NOMO-1 treated with dmso at 0.1 percent for 144 hours (cell line): ENCODE measurements around the gene KIAA0753.

Source experiments
- DNase-seq: peaks from one replicate; lab custom pipeline; 2025; ENCODE audit not compliant: unreplicated experiment; lab: John Stamatoyannopoulos, UW

The KIAA0753 gene

DNA sequence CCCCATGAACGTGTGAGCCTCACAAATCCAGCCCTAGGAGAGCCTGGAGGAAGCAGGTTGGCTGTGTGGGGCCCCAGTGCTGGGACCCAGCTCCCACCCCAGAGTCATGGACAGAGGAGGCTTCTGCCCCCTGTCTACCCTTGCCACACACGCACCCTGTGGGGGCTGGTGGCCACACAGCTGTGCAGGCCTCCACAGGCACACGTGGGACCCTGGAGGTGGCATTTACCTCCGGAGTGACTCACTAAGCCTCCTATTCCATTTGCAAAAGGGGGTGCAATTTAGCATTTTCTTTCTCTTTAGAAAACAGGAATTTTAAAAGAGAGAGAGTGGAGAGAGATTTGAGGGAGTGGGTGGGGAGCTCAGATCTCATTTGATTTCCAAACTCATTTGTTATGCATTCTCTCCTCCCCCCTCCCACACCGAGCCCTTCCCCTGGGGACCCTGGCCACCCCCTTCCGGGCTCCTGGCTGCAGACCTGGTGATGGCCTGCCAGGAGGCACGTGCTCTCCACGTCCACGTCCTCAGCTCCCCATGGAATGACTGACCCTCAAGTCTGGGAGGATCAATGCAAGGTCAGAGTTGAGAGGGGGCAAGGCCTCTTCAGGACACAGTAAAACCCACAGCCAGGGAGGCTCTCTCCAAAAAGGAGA, 91.0 kb downstream of the KIAA0753 start:
- DNase-seq = no peak

DNA sequence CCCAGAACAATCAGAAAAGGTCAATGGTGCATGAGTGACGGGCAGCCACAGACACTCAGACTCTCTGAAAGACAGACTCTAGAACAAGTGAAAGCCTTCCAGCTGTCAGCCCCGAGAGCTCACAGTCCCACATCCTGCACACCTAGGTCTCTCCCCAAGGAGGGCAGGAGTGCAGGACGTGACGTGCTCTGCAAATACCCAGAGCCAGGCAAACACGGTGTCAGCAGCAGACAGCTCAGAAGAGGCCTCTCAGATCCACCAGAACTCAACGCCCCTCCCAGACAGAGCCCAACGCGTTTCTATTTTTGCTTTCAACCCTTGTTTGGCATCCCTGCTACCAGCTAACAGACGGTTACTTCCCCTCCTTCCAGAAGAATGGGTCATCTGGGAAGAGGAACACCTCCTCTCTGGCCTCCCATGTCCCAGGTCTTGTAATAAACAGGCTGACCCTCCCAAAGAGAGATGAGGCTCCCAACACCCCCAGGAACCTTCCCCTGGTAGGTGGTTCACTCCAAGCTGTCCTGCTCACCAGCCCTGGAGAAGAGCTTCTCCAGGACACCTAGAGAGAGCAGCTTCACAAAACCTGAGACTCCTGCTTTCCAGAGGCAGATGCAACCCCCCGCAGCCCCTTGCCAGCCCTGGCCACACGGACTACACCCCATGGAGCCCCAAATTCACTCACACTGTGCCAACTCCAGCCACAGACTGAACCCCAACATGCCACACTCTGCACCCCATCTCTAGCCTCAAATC, 91.8 kb downstream of the KIAA0753 start:
- no peak for DNase-seq

DNA sequence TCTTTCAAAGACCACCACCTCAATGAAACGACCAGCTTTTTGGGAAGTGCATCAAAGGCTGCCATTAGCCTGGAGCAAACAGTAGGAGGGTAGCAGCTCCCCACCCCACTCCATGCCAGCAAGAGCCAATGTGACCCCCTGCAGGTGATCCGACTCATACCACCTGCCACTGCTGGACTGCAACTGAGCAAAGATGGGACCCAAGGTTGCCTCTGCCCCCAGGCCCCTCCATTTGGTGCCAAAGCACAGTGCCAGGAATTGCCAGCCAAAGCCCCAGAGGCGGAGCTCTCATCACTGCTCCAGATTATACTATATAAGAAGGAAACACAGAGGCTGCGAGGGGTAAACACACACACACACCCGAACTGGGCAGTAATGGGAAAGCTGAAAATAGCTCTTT, 92.5 kb downstream of the KIAA0753 start:
- DNase-seq = no peak

DNA sequence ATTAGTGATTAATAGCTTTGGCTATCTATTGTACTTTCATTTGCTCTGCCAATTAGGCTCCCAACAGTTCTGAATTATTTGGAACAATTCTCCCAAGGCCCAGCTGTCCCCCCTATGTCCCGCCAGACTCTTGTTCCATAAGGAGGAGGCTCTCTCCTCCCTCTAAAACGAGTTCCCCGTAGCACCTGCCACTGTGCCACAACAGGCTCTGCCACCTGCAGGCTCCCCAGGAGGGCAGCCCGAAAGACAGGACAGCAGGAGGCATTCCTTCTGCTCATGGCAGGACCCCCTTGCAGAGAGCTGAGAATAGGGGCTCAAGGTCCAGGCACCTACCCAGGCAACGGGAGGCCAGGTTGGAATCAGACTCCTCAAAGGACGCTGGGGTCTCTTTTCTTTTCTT, 93.2 kb downstream of the KIAA0753 start:
- no peak for DNase-seq

DNA sequence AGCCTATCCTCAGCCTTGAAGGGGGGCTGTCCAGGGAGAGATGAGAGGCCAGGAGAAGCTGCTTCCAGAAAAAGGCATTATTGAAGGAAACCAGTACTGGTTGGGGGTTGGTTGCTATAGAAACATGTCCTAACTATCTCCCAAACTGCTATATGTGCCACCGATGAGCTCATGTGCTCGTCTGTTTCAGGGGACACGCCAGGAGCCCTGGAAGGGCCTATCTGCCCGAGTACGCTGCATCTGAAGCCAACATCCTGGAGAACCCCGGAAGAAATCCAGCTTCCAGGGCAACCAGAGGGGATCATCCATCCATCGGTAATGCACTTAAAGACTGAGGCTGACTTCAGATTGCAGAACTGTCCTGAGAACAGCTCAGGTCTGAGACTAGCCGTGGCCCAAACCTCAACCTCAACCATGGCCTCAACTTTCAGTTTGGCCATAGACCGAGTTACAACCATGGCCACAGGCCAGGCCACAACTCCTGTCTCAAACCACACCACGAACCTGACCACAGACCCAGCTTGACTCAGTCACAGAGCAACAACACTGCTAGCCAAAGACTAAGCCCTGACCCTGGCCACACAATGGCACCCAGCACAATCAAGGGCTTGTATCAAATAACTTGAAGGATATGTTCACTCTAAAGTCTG, 94.3 kb downstream of the KIAA0753 start:
- no peak for DNase-seq

GRCh38 chr17:6545291-6545690, 95.2 kb downstream of the KIAA0753 start:
- no peak for DNase-seq

- no peak for DNase-seq
Measured at GRCh38 chr17:6544011-6544370, 96.5 kb downstream of the KIAA0753 start.

GRCh38 chr17:6543079-6544010, 97.2 kb downstream of the KIAA0753 start:
- DNase-seq = no peak

DNA sequence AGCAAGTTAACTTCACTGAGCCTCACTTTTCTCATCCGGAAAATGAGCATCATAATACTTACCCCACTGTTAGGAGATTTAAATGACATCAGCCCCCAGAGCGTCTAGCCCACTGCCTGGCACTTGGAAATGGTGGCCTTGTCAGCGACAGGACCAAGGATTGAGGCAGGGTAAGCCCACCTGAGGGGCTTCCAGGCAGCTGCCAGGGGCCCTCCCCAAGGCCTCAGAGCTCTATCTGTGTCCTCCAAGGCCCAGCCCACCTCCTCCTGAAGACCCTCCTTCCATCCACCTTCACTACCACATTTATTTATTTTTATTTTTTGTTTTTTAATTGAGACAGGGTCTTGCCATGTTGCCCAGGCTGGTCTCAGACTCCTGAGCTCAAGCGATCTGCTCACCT, 97.9 kb downstream of the KIAA0753 start:
- DNase-seq = no peak

DNA sequence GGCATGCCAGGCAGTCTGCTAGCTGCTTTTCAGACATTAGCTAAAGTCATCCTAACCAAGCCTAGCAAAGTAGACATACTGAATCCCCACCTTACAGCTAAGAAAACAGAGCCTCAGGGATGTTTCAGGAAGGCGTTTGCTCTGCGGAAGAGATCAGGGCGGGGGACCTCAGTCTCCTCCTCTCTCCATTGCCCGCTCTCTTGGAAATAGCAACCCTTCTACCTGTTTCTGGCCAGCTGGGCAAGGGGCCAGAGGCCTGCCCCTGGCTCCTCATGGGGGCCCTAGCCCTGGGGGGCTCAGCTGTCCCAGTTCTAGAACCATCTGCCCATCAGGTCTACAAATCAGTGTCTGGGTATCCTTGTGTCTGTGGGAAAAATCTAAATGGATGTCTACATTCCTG, 98.6 kb downstream of the KIAA0753 start:
- no peak for DNase-seq

DNA sequence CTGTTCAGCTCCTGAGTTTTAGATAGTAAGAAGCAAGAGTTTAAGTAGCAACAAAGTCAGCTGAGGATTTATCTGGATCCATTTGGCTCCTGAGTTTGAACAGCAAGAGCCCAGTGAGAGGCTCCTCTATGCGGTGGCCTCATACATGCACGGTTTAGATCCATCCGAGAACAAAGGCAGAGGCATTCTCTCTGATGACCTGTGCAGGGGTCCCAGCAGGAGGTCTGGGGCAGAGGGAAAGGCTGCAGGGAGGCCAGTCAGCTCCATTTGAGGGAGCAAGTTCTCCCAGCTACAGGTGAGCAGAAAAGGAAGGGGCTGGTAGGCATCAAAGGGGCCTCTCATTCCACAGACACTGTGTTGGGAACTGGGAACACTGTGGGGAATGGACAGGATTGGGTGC, 100.6 kb downstream of the KIAA0753 start:
- DNase-seq = no peak

GRCh38 chr17:6536566-6537065, 103.9 kb downstream of the KIAA0753 start:
- DNase-seq = no peak

GRCh38 chr17:6536053-6536452, 104.5 kb downstream of the KIAA0753 start:
- no peak for DNase-seq

DNA sequence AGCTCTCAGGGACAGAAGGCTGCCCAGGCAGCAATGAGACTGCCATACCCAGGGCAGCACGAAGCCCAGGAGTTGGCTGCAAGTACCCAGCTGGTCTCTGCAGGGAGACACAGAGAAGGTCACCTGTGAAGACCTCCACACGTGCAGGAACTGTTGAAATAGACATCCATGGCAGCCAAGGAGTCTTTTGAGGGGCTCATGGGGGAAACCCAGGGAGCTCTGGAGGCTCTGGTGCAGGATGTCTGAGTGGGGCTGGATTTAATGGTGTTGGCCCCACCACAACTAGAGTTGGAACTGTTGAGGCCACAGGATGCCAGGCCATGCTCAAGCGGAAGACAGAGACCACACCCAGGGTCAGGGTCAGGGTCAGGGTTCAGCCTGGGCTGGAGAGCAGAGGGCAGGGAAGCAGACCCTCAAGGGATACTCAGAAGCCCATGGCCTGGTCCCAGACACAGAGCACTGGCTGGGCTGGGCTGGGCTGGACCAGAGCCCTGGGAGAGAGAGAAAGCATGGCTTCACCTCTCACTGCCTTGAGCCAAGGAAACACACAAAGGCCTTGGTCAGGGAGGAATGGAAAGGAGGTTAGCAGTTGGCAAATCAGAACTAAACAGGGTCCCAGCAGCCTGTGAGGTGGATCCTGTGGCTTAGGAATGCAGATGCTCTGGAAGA, 105.5 kb downstream of the KIAA0753 start:
- no peak for DNase-seq

DNA sequence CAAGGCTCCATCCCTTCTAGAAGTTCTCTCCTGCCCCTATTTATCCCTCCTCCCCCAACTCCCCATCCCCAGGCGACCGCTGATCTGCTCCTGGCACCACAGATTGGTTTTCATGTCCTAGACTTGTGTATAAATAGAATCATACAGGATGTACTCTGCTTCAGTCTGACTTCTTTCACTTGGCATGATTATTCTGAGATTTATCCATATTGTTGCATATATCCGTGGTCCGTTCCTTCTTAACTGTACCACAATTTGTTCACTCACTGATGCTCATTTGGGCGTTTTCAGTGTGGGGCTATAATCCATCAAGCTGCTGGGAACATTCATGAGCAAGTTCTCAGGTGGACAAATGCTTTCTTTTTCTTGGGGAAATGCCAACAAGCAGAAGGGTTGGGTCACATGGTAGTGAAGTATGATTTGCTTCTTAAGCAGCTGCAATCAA, 108.0 kb downstream of the KIAA0753 start:
- no peak for DNase-seq

DNA sequence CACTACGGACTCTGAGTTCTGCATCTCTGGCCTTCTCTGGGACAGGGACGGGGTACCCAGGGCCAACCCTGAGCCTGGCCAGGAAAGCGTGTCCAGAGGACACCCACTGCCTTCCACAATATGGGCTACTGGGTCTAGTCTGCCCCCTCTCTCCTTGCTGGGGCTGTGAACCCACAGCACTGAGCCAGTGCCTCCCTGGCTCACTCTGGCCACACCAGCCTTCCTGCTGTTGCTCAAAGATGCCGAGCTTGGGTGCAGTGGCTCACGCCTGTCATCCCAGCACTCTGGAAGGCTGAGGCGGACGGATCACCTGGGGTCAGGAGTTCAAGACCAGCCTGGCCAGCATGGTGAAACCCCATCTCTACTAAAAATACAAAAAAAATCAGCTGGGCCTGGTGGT, 108.9 kb downstream of the KIAA0753 start:
- DNase-seq = no peak

GRCh38 chr17:6530324-6530920, 110.1 kb downstream of the KIAA0753 start:
- no peak for DNase-seq

- DNase-seq = no peak
Measured at GRCh38 chr17:6528557-6528956, 112.0 kb downstream of the KIAA0753 start.
